Adipocyte (in vitro differentiated cells): ENCODE results near the gene SEC11C.
"Not testable (repeated sequence)": the region's sequence is repeated elsewhere in the genome, so short reads cannot be mapped to it uniquely, and the experiment has no call there.

ENCODE experiments used
- DNase-seq: peaks from one replicate; pipeline ENCODE4 v3.0.0-alpha.2; 2015; ENCODE audit warnings: low read depth
- H3K27me3 ChIP-seq: replicated peaks from 2 replicates; pipeline ENCODE4 v1.7.0; 2013; ENCODE audit warnings: mild to moderate bottlenecking, low read length, moderate library complexity; ENCODE audit not compliant: control insufficient read depth, insufficient read depth
- H3K36me3 ChIP-seq: 2 replicates; pipeline ENCODE4 v1.7.0; 2013; ENCODE audit warnings: low read length, mild to moderate bottlenecking, moderate library complexity; ENCODE audit not compliant: control insufficient read depth, insufficient read depth, severe bottlenecking
- H3K4me1 ChIP-seq: 2 replicates; pipeline ENCODE4 v1.7.0; 2013; ENCODE audit warnings: mild to moderate bottlenecking, low read length, moderate library complexity; ENCODE audit not compliant: control insufficient read depth, insufficient read depth
- H3K4me3 ChIP-seq: 2 replicates; pipeline ENCODE4 v1.7.0; 2013; ENCODE audit warnings: mild to moderate bottlenecking, low read length, moderate library complexity
- H3K9ac ChIP-seq: 2 replicates; pipeline ENCODE4 v1.7.0; 2013; ENCODE audit warnings: mild to moderate bottlenecking, low read length, moderate library complexity
- H3K9me3 ChIP-seq: 2 replicates; pipeline ENCODE4 v1.7.0; 2013; ENCODE audit warnings: mild to moderate bottlenecking, low read length, moderate library complexity; ENCODE audit not compliant: control insufficient read depth

SEC11C gene

GRCh38 chr18:59129951-59130703, 9.6 kb upstream of the SEC11C start:
- no peak overlapping the region for H3K9ac ChIP-seq
- no peak overlapping the region for H3K4me3 ChIP-seq
- no peak for DNase-seq
- no peaks in the 10 kb centered on the region for H3K9me3 ChIP-seq
- no peaks in the 10 kb centered on the region for H3K36me3 ChIP-seq
- peaks cover 3% of the 10 kb centered on the region for H3K4me1 ChIP-seq
- H3K27me3 ChIP-seq: peaks cover 76% of the 10 kb centered on the region

GRCh38 chr18:59132810-59133465, 6.7 kb upstream of the SEC11C start:
- no peak overlapping the region for H3K4me3 ChIP-seq
- H3K9me3 ChIP-seq: no peaks in the 10 kb centered on the region
- H3K9ac ChIP-seq: no peak overlapping the region
- DNase-seq: no peak
- peaks cover 3% of the 10 kb centered on the region for H3K4me1 ChIP-seq
- H3K36me3 ChIP-seq: no peaks in the 10 kb centered on the region
- H3K27me3 ChIP-seq: peaks cover 83% of the 10 kb centered on the region

GRCh38 chr18:59139291-59139614, 431 bp upstream of the SEC11C start:
- H3K27me3 ChIP-seq: peaks cover 38% of the 10 kb centered on the region
- no peaks in the 10 kb centered on the region for H3K36me3 ChIP-seq
- H3K9ac ChIP-seq: peak overlapping the region; percentile 78
- peak; percentile 84 for DNase-seq
- H3K4me1 ChIP-seq: peaks cover 7% of the 10 kb centered on the region
- peak overlapping the region; percentile 88 for H3K4me3 ChIP-seq
- no peaks in the 10 kb centered on the region for H3K9me3 ChIP-seq

GRCh38 chr18:59140302-59140885, 710 bp downstream of the SEC11C start:
- no peaks in the 10 kb centered on the region for H3K9me3 ChIP-seq
- peak overlapping the region; percentile 78 for H3K9ac ChIP-seq
- H3K4me3 ChIP-seq: peak overlapping the region; percentile 88
- peaks cover 7% of the 10 kb centered on the region for H3K4me1 ChIP-seq
- peak; percentile 55 for DNase-seq
- H3K27me3 ChIP-seq: peaks cover 27% of the 10 kb centered on the region
- no peaks in the 10 kb centered on the region for H3K36me3 ChIP-seq

GRCh38 chr18:59141294-59142068, 1.8 kb downstream of the SEC11C start:
- DNase-seq: no peak
- no peaks in the 10 kb centered on the region for H3K9me3 ChIP-seq
- H3K36me3 ChIP-seq: no peaks in the 10 kb centered on the region
- peaks cover 17% of the 10 kb centered on the region for H3K27me3 ChIP-seq
- peaks cover 7% of the 10 kb centered on the region for H3K4me1 ChIP-seq
- H3K9ac ChIP-seq: no peak overlapping the region
- no peak overlapping the region for H3K4me3 ChIP-seq

- H3K9ac ChIP-seq: no peak overlapping the region
- DNase-seq: no peak
- peaks cover 7% of the 10 kb centered on the region for H3K4me1 ChIP-seq
- H3K4me3 ChIP-seq: no peak overlapping the region
- H3K36me3 ChIP-seq: no peaks in the 10 kb centered on the region
- H3K9me3 ChIP-seq: no peaks in the 10 kb centered on the region
- peaks cover 16% of the 10 kb centered on the region for H3K27me3 ChIP-seq
Observed at GRCh38 chr18:59142274-59142673, 2.6 kb downstream of the SEC11C start.

GRCh38 chr18:59142800-59143416, 3.2 kb downstream of the SEC11C start:
- not testable (repeated sequence) for H3K4me3 ChIP-seq, H3K4me1 ChIP-seq, H3K9me3 ChIP-seq, H3K9ac ChIP-seq, H3K36me3 ChIP-seq, DNase-seq
- peaks cover 16% of the 10 kb centered on the region for H3K27me3 ChIP-seq

GRCh38 chr18:59143441-59143840, 3.8 kb downstream of the SEC11C start:
- no peak overlapping the region for H3K4me3 ChIP-seq
- H3K4me1 ChIP-seq: peaks cover 7% of the 10 kb centered on the region
- peak; percentile 32 for DNase-seq
- no peaks in the 10 kb centered on the region for H3K36me3 ChIP-seq
- no peaks in the 10 kb centered on the region for H3K9me3 ChIP-seq
- no peak overlapping the region for H3K9ac ChIP-seq
- H3K27me3 ChIP-seq: peaks cover 12% of the 10 kb centered on the region

- DNase-seq: no peak
- Histone ChIP-seq H3K4me1 (peaks cover 7% of the 10 kb centered on the region), H3K9me3 (no peaks in the 10 kb centered on the region), H3K27me3 (peaks cover 8% of the 10 kb centered on the region), H3K36me3 (no peaks in the 10 kb centered on the region), H3K4me3 (no peak overlapping the region), H3K9ac (no peak overlapping the region)
Observed at GRCh38 chr18:59144483-59144882, 4.8 kb downstream of the SEC11C start.

GRCh38 chr18:59145055-59145454, 5.4 kb downstream of the SEC11C start:
- Histone ChIP-seq H3K4me1 (peaks cover 6% of the 10 kb centered on the region), H3K9me3 (no peaks in the 10 kb centered on the region), H3K27me3 (peaks cover 8% of the 10 kb centered on the region), H3K36me3 (no peaks in the 10 kb centered on the region), H3K4me3 (no peak overlapping the region), H3K9ac (no peak overlapping the region)
- DNase-seq: no peak

GRCh38 chr18:59148192-59148591, 8.5 kb downstream of the SEC11C start:
- no peaks in the 10 kb centered on the region for H3K4me1 ChIP-seq
- no peak overlapping the region for H3K4me3 ChIP-seq
- peaks cover 8% of the 10 kb centered on the region for H3K27me3 ChIP-seq
- DNase-seq: no peak
- peaks cover 4% of the 10 kb centered on the region for H3K36me3 ChIP-seq
- H3K9ac ChIP-seq: no peak overlapping the region
- H3K9me3 ChIP-seq: no peaks in the 10 kb centered on the region
